ENCODE data around the gene FDX1. TPM values are rescaled to one million over a fixed set of nuclear protein-coding genes. Genes with fewer than 3 reads are reported as not detected.

Gene FDX1
- total and polyA plus RNA-seq, 2 of the 8 experiments (the other 6 are each of a cell fraction or from before 2014, with no cell fraction given): 3.7 to 9.6 TPM

GRCh38 chr11:110432713-110433392 is 3.1 kb downstream of the FDX1 start:
- H3K56ac ChIP-seq (replicated peaks; ENCODE audit: insufficient read length, low read depth, low read length): no peak overlapping the region
- H4K5ac ChIP-seq (ENCODE audit: insufficient read length, low read depth, low read length): no peak overlapping the region
- H3K79me2 ChIP-seq (ENCODE audit: control insufficient read depth in 1 of 2, insufficient read depth in 2 of 2, low read length in 2 of 2): peaks cover 0 to 51% of the 10 kb centered on the region in 2 experiments; a peak in 3 of 4 replicates
- H2BK12ac ChIP-seq (ENCODE audit: low read depth, low read length): no peak overlapping the region
- H3K14ac ChIP-seq (ENCODE audit: insufficient read length): no peak overlapping the region
- H3K27ac ChIP-seq (ENCODE audit: low read depth, low read length): no peak overlapping the region
- no peak overlapping the region for H3K4me2 ChIP-seq (ENCODE audit: insufficient read depth in 1 of 2, low read depth in 2 of 2, low read length in 2 of 2)
- no peak for DNase-seq (ENCODE audit: low read depth in 1 of 2, low spot score in 2 of 2)
- H3K23ac ChIP-seq (ENCODE audit: insufficient read length): no peak overlapping the region
- H2BK120ac ChIP-seq (replicated peaks; ENCODE audit: low read depth, low read length): no peak overlapping the region
- no peak overlapping the region for H3K4me3 ChIP-seq (ENCODE audit: extremely low read depth in 1 of 4, insufficient read depth in 2 of 4, low read depth in 3 of 4, low read length in 4 of 4)
- H2BK20ac ChIP-seq (ENCODE audit: low read length): no peak overlapping the region
- no peak overlapping the region for H2AK5ac ChIP-seq (ENCODE audit: low read depth, low read length)
- POLR2A ChIA-PET (ENCODE audit: partially characterized antibody): no interaction called here
- 0 out of 2 replicates have a peak, but pooled peaks cover 4% of the 10 kb centered on the region for H3K79me1 ChIP-seq (ENCODE audit: low read depth, low read length)
- CTCF ChIA-PET (ENCODE audit: partially characterized antibody): interaction anchor here (0.6 to 7.5 kb wide), 16 partner anchors 9 to 482 kb away, joined by 3 to 130 read pairs (median 4); no protein-coding TSS in a partner anchor
- FAIRE-seq: no peak
- no peak overlapping the region for H3K4ac ChIP-seq (replicated peaks; ENCODE audit: insufficient read length, low read depth, low read length)
- no peaks in the 10 kb centered on the region; a peak in 1 of 7 replicates for H3K27me3 ChIP-seq (replicated peaks in 1 of 4; ENCODE audit: control insufficient read depth in 3 of 4, extremely low read depth in 1 of 4, insufficient read depth in 3 of 4, low read length in 3 of 4)
- no peak overlapping the region for H2BK5ac ChIP-seq (ENCODE audit: low read depth, low read length)
- no peak overlapping the region for H2AFZ ChIP-seq (ENCODE audit: low read length)
- peaks cover 0 to 2% of the 10 kb centered on the region in 2 experiments for H4K20me1 ChIP-seq (replicated peaks in 1 of 2; ENCODE audit: control insufficient read depth in 1 of 2, insufficient read depth in 2 of 2, low read length in 2 of 2)
- H3K18ac ChIP-seq (ENCODE audit: extremely low read depth, low read length): no peak overlapping the region
- 80% methylated on average over 7 of the region's 7 CpGs; no CpG with 5 or more reads in 1 of the 2 experiments for WGBS, 2 experiments (ENCODE audit: extremely low coverage in 1 of 2, insufficient coverage in 1 of 2, insufficient read length in 1 of 2, insufficient replicate concordance in 2 of 2, low coverage in 1 of 2, low lambda C conversion rate in 2 of 2, missing lambda C conversion rate in 1 of 2)
- H3K9me3 ChIP-seq (ENCODE audit: insufficient read depth in 2 of 2, low read depth in 1 of 2, low read length in 1 of 2): no peaks in the 10 kb centered on the region
- no peak overlapping the region for H3K9ac ChIP-seq (replicated peaks in 1 of 4; ENCODE audit: extremely low read depth in 1 of 4, low read depth in 3 of 4, low read length in 3 of 4)
- H4K91ac ChIP-seq (replicated peaks; ENCODE audit: insufficient read length, low read length): no peak overlapping the region
- no peak overlapping the region for H2BK15ac ChIP-seq (ENCODE audit: low read length)
- H3K36me3 ChIP-seq (ENCODE audit: control insufficient read depth in 2 of 4, insufficient read depth in 4 of 4, low read length in 3 of 4): peaks cover 0 to 6% (median 0%) of the 10 kb centered on the region in 4 experiments; a peak in 1 of 8 replicates
- H4K8ac ChIP-seq (ENCODE audit: extremely low read depth, insufficient read depth, low read length): no peak overlapping the region
- H3K23me2 ChIP-seq (ENCODE audit: low read depth, low read length): peaks cover 5% of the 10 kb centered on the region
- H3K4me1 ChIP-seq (replicated peaks in 1 of 4; ENCODE audit: control insufficient read depth in 3 of 4, insufficient read depth in 4 of 4, low read length in 3 of 4): peaks cover 0 to 7% (median 2%) of the 10 kb centered on the region in 4 experiments; a peak in 4 of 7 replicates
- TF ChIP-seq E2F6 (IDR thresholded peaks at IDR 0.05) (no peak), ASH2L (IDR thresholded peaks at IDR 0.05; ENCODE audit: low read length) (no peak), BACH1 (IDR thresholded peaks at IDR 0.05; ENCODE audit: low read length) (no peak), TCF12 (IDR thresholded peaks at IDR 0.05; ENCODE audit: low read depth, low read length) (no peak)
